KMS-11 (cell line): ENCODE measurements around the gene YJEFN3.

ENCODE experiments used
- H2AFZ ChIP-seq: fragments of 200-600 bp; sonication (generic); 2 replicates; pipeline ENCODE4 v1.6.1; 2016; ENCODE audit warnings: antibody characterized with exemption, mixed run types, low read depth
- H3K27ac ChIP-seq: fragments of 200-600 bp; sonication (generic); 2 replicates; pipeline ENCODE4 v1.6.1; 2016; ENCODE audit warnings: mild to moderate bottlenecking, mixed run types
- H3K27me3 ChIP-seq: fragments of 200-600 bp; sonication (generic); 2 replicates; pipeline ENCODE4 v1.6.1; 2017; ENCODE audit warnings: mild to moderate bottlenecking, low read depth, mixed run types, moderate library complexity; ENCODE audit not compliant: insufficient read depth
- H3K36me3 ChIP-seq: fragments of 200-600 bp; sonication (generic); 2 replicates; pipeline ENCODE4 v1.6.1; 2017; ENCODE audit warnings: mild to moderate bottlenecking, mixed run types; ENCODE audit not compliant: insufficient read depth
- H3K4me1 ChIP-seq: fragments of 200-600 bp; sonication (generic); 2 replicates; pipeline ENCODE4 v1.6.1; 2016; ENCODE audit warnings: mild to moderate bottlenecking, low read depth, mixed run types; ENCODE audit not compliant: poor library complexity, severe bottlenecking
- H3K4me2 ChIP-seq: fragments of 200-600 bp; sonication (generic); 2 replicates; pipeline ENCODE4 v1.7.0; 2016; ENCODE audit warnings: mild to moderate bottlenecking, mixed run types
- H3K4me3 ChIP-seq: fragments of 200-600 bp; sonication (generic); IDR thresholded peaks from 2 replicates; pipeline ENCODE4 v1.6.1; 2017; ENCODE audit warnings: low read depth, low read length, mixed read lengths; ENCODE audit not compliant: insufficient read depth
- H3K79me2 ChIP-seq: fragments of 200-600 bp; sonication (generic); 2 replicates; pipeline ENCODE4 v1.6.1; 2016; ENCODE audit warnings: low read depth, mixed run types; ENCODE audit not compliant: insufficient read depth
- H3K9ac ChIP-seq: fragments of 200-600 bp; sonication (generic); 2 replicates; pipeline ENCODE4 v1.6.1; 2016; ENCODE audit warnings: mild to moderate bottlenecking, mixed run types
- H4K20me1 ChIP-seq: fragments of 200-600 bp; sonication (generic); 2 replicates; pipeline ENCODE4 v1.6.1; 2016; ENCODE audit warnings: mild to moderate bottlenecking, mixed run types; ENCODE audit not compliant: insufficient read depth
- TF ChIP-seq, protein P1 (sequence below): fragments of 200-600 bp; sonication (generic); conservative IDR thresholded peaks from 2 replicates; pipeline ENCODE4 v1.6.1; 2017; ENCODE audit warnings: low read depth, mild to moderate bottlenecking, antibody characterized with exemption, low read length, moderate library complexity, mixed read lengths

Gene YJEFN3

DNA sequence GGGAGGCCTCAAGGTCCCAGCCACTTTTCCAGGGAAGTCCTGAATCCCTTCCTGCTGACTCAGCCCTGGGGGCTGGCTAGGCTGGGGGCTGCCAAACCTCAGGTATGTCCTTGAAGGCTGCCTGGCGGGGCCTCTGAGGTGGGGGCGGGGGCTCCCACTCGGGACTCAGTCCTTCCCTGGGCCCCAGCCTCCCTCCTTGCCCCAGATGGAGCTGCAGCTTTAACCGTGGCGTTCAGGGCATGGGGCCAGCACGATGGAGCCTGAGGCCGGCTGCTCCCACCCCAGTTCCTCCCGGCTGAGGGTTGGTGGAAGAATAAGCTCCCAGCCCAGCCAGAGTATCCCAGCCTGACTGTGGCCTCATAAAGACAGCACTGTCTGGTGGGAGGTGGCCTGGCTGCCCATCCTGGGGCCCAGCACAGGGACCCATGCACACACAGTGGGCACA, 21.8 kb downstream of the YJEFN3 start:
- H3K27me3 ChIP-seq, result peaks cover 2% of the 10 kb centered on the region; the same call in 1 of the 2 replicates
- no peaks in the 10 kb centered on the region for H3K4me1 ChIP-seq
- no peaks in the 10 kb centered on the region for H3K79me2 ChIP-seq
- H3K4me3 ChIP-seq, result no peak overlapping the region
- no peaks in the 10 kb centered on the region for H3K36me3 ChIP-seq
- H4K20me1 ChIP-seq, result no peaks in the 10 kb centered on the region
- H3K9ac ChIP-seq, result no peak overlapping the region
- H3K4me2 ChIP-seq, result no peak overlapping the region
- TF ChIP-seq, protein P1, sequence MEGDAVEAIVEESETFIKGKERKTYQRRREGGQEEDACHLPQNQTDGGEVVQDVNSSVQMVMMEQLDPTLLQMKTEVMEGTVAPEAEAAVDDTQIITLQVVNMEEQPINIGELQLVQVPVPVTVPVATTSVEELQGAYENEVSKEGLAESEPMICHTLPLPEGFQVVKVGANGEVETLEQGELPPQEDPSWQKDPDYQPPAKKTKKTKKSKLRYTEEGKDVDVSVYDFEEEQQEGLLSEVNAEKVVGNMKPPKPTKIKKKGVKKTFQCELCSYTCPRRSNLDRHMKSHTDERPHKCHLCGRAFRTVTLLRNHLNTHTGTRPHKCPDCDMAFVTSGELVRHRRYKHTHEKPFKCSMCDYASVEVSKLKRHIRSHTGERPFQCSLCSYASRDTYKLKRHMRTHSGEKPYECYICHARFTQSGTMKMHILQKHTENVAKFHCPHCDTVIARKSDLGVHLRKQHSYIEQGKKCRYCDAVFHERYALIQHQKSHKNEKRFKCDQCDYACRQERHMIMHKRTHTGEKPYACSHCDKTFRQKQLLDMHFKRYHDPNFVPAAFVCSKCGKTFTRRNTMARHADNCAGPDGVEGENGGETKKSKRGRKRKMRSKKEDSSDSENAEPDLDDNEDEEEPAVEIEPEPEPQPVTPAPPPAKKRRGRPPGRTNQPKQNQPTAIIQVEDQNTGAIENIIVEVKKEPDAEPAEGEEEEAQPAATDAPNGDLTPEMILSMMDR, result no peak
- no peak overlapping the region for H3K27ac ChIP-seq
- H2AFZ ChIP-seq, result no peak overlapping the region

DNA sequence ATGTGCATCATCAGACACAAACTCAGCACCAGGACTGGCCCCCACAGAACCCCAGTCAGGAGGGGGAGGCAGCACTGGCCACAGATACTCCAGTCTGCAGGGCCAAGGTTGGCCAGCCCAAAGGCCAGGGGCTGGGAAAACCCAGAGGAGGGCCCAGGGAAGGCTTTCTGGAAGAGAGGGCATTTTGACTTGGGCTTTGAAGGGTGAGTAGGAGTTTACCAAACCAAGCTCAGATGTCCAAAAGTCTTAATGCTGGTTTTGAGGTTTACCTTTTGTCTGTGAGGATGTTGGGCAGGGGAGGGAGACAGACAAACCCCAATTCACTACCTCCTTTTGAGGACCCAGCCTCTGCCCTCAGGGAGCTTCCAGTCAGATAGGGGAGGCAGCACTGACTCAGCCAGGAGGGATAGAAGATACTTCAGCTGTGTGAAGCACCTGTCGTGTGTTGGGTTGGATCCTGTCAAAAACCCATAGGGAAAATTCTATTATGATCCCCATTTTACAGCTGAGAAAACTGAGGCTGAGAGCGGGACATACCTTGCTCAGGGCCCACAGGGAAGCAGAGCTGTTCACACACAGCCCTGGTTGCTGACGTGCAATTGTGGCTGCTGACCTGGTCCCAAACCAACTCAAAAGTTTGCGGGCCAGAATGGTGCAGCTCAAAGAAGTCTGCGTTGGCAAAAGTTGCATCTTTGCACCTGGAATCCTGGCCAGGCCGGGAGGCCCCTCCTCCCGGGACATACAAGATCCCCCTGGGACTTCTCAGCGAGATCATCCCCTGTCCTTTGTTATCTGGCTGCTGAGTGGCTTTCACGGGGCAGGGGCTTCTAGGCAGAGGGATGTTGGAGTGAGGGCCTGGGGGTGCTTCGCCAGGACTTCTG, 22.5 kb downstream of the YJEFN3 start:
- Histone ChIP-seq H3K4me1 (no peaks in the 10 kb centered on the region), H3K4me3 (no peak overlapping the region), H3K9ac (no peak overlapping the region), H3K36me3 (no peaks in the 10 kb centered on the region), H3K4me2 (no peak overlapping the region), H3K27ac (no peak overlapping the region), H4K20me1 (no peaks in the 10 kb centered on the region), H3K79me2 (no peaks in the 10 kb centered on the region), H2AFZ (no peak overlapping the region), H3K27me3 (peaks cover 2% of the 10 kb centered on the region; the same call in 1 of the 2 replicates)
- TF ChIP-seq, protein P1, result no peak

DNA sequence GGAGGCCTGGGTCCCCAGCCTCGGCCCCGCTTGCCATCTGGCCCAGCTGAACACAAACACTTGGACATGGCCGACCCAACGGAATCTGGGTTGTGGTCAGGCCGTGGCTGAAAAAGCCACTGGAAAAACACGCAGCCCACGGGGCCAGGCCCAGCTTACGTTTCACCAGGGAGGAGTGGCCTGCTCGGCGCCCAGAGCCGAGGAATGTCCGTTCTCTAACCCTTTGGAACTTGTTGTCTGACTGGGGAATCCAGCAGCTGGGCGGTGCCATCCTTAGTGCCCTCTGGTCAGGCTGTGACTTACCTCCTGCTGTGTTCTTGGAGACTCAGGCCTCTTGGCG, 23.1 kb downstream of the YJEFN3 start:
- Histone ChIP-seq H3K4me3 (no peak overlapping the region), H3K79me2 (no peaks in the 10 kb centered on the region)

GRCh38 chr19:19552798-19553197, 24.1 kb downstream of the YJEFN3 start:
- Histone ChIP-seq H3K27me3 (no peaks in the 10 kb centered on the region), H3K27ac (no peak overlapping the region), H3K4me1 (no peaks in the 10 kb centered on the region), H3K4me3 (no peak overlapping the region), H3K4me2 (no peak overlapping the region), H3K9ac (no peak overlapping the region), H3K79me2 (no peaks in the 10 kb centered on the region), H4K20me1 (no peaks in the 10 kb centered on the region), H2AFZ (no peak overlapping the region), H3K36me3 (no peaks in the 10 kb centered on the region)
- TF ChIP-seq, protein P1, result no peak; the same call in 1 of the 2 replicates

More for the DNA sequence above, 23.1 kb downstream of the YJEFN3 start:
- no peak overlapping the region for H3K27ac ChIP-seq
- H3K4me1 ChIP-seq, result no peaks in the 10 kb centered on the region
- H2AFZ ChIP-seq, result no peak overlapping the region
- no peak overlapping the region for H3K4me2 ChIP-seq
- H3K9ac ChIP-seq, result no peak overlapping the region
- H3K36me3 ChIP-seq, result no peaks in the 10 kb centered on the region
- H4K20me1 ChIP-seq, result no peaks in the 10 kb centered on the region
- TF ChIP-seq, protein P1, result no peak
- H3K27me3 ChIP-seq, result no peaks in the 10 kb centered on the region
